HepG2 (cell line): ENCODE data around the gene RBSN. TPM values are rescaled to one million over a fixed set of nuclear protein-coding genes. Genes with fewer than 3 reads are reported as not detected.

ENCODE experiments used
- ADNP ChIP-seq: sonication (generic); formaldehyde crosslinking; IDR thresholded peaks from 2 replicates; pipeline ENCODE4 v1.4.0; 2020; ENCODE audit warnings: missing genetic modification reagents
- BHLHE40 ChIP-seq: IDR thresholded peaks from 2 replicates; pipeline ENCODE4 v1.6.1; 2011; ENCODE audit warnings: low read length, improper control_type of control experiment
- CBX5 ChIP-seq: sonication (generic); formaldehyde crosslinking; IDR thresholded peaks from 2 replicates; pipeline ENCODE4 v1.4.0; 2020; ENCODE audit warnings: missing genetic modification reagents, borderline replicate concordance
- CC2D1A ChIP-seq: sonication (generic); formaldehyde crosslinking; IDR thresholded peaks from 2 replicates; pipeline ENCODE4 v1.8.1; 2023; ENCODE audit warnings: mild to moderate bottlenecking, missing genetic modification reagents
- FOXO1 ChIP-seq: sonication (generic); formaldehyde crosslinking; IDR thresholded peaks from 2 replicates; pipeline ENCODE4 v1.4.0; 2020; ENCODE audit warnings: missing genetic modification reagents
- GATAD1 ChIP-seq: IDR thresholded peaks from 2 replicates; pipeline ENCODE4 v1.6.1; 2016; ENCODE audit warnings: missing genetic modification reagents, missing compliant biosample characterization
- HMGXB4 ChIP-seq, 2 experiments: sonication (generic) in 1 of 2; formaldehyde crosslinking in 1 of 2; IDR thresholded peaks; 2 replicates each; pipeline versions ENCODE4 v1.4.0 to v1.6.1; 2018 to 2020; ENCODE audit warnings: missing genetic modification reagents in 2 of 2, borderline replicate concordance in 1 of 2, low read depth in 1 of 2, mild to moderate bottlenecking in 1 of 2, missing biosample characterization in 1 of 2
- KLF12 ChIP-seq: sonication (generic); formaldehyde crosslinking; IDR thresholded peaks from 2 replicates; pipeline ENCODE4 v1.4.0; 2020; ENCODE audit warnings: missing genetic modification reagents, borderline replicate concordance
- KMT2B ChIP-seq: IDR thresholded peaks from 2 replicates; pipeline ENCODE4 v1.6.1; 2016; ENCODE audit warnings: missing genetic modification reagents, missing compliant biosample characterization
- LRRFIP1 ChIP-seq: sonication (generic); formaldehyde crosslinking; conservative IDR thresholded peaks from 2 replicates; pipeline ENCODE4 v1.4.0; 2020; ENCODE audit warnings: missing genetic modification reagents
- NFKBIZ ChIP-seq: IDR thresholded peaks from 2 replicates; pipeline ENCODE4 v1.6.1; 2018; ENCODE audit warnings: missing genetic modification reagents, missing compliant biosample characterization
- PHF20 ChIP-seq: sonication (generic); formaldehyde crosslinking; IDR thresholded peaks from 2 replicates; pipeline ENCODE4 v1.5.0; 2020; ENCODE audit warnings: mild to moderate bottlenecking, missing genetic modification reagents
- PTBP1 ChIP-seq: fragments of 200-400 bp; formaldehyde crosslinking; IDR thresholded peaks from 2 replicates; pipeline ENCODE4 v1.6.1; 2018; ENCODE audit warnings: low read length, low read depth; ENCODE audit not compliant: poor library complexity, severe bottlenecking
- RFXAP ChIP-seq: sonication (generic); formaldehyde crosslinking; IDR thresholded peaks from 2 replicates; pipeline ENCODE4 v1.4.0; 2020; ENCODE audit warnings: missing genetic modification reagents, borderline replicate concordance
- SETDB1 ChIP-seq: sonication (generic); formaldehyde crosslinking; IDR thresholded peaks from 2 replicates; pipeline ENCODE4 v1.5.1; 2020; ENCODE audit warnings: missing genetic modification reagents, mild to moderate bottlenecking, borderline replicate concordance
- SP4 ChIP-seq: sonication (generic); formaldehyde crosslinking; IDR thresholded peaks from 2 replicates; pipeline ENCODE4 v1.8.1; 2023; ENCODE audit warnings: mild to moderate bottlenecking, missing genetic modification reagents
- TBP ChIP-seq: sonication (generic); formaldehyde crosslinking; IDR thresholded peaks from 2 replicates; pipeline ENCODE4 v1.5.0; 2020; ENCODE audit warnings: missing genetic modification reagents
- TCF7L2 ChIP-seq: IDR thresholded peaks from 2 replicates; pipeline ENCODE4 v1.6.1; 2011; ENCODE audit warnings: mild to moderate bottlenecking, low read depth, low read length, moderate library complexity
- YEATS4 ChIP-seq: sonication (generic); formaldehyde crosslinking; IDR thresholded peaks from 2 replicates; pipeline ENCODE4 v1.4.0; 2020; ENCODE audit warnings: missing genetic modification reagents, borderline replicate concordance
- ZBTB38 ChIP-seq: sonication (generic); formaldehyde crosslinking; IDR thresholded peaks from 2 replicates; pipeline ENCODE4 v1.5.1; 2020; ENCODE audit warnings: mild to moderate bottlenecking, missing genetic modification reagents
- ZFP36L2 ChIP-seq: sonication (generic); formaldehyde crosslinking; IDR thresholded peaks from 2 replicates; pipeline ENCODE4 v1.4.0; 2020; ENCODE audit warnings: missing genetic modification reagents
- ZFP90 ChIP-seq: sonication (generic); formaldehyde crosslinking; IDR thresholded peaks from 2 replicates; pipeline ENCODE4 v1.8.0; 2022; ENCODE audit warnings: missing genetic modification reagents, mild to moderate bottlenecking, inconsistent platforms, borderline replicate concordance
- ZFYVE20 ChIP-seq: sonication (generic); formaldehyde crosslinking; IDR thresholded peaks from 2 replicates; pipeline ENCODE4 v1.8.0; 2023; ENCODE audit warnings: low read depth, mild to moderate bottlenecking, moderate library complexity, missing genetic modification reagents, borderline replicate concordance
- ZNF143 ChIP-seq: sonication (generic); formaldehyde crosslinking; IDR thresholded peaks from 2 replicates; pipeline ENCODE4 v1.4.0; 2020; ENCODE audit warnings: missing genetic modification reagents
- ZNF205 ChIP-seq: IDR thresholded peaks from 2 replicates; pipeline ENCODE4 v1.6.1; 2018; ENCODE audit warnings: missing biosample characterization, missing genetic modification reagents
- ZNF460 ChIP-seq: sonication (generic); formaldehyde crosslinking; IDR thresholded peaks from 2 replicates; pipeline ENCODE4 v1.5.1; 2020; ENCODE audit warnings: missing genetic modification reagents, mild to moderate bottlenecking, borderline replicate concordance
- ZSCAN30 ChIP-seq: sonication (generic); formaldehyde crosslinking; IDR thresholded peaks from 2 replicates; pipeline ENCODE4 v1.5.0; 2020; ENCODE audit warnings: mild to moderate bottlenecking, missing genetic modification reagents
- polyA plus RNA-seq, 8 experiments: library from polyadenylated mRNA; depleted of rRNA in 3 of 8; stranded (reverse) in 7 of 8; unstranded in 1 of 8; fragments of >200 nt; fragmentation: Illumina TruSeq in 4 of 8; extraction: Trizol in 4 of 8; gene quantifications; 2 replicates each; pipeline versions ENCODE4 v1.2.1 to v1.2.3, GENCODE V29; 2011 to 2016; ENCODE audit warnings: low read depth in 4 of 8, missing spikeins in 1 of 8, mixed read lengths in 1 of 8; ENCODE audit not compliant: insufficient read depth in 1 of 8
- total RNA-seq, 5 experiments: library from RNA; depleted of rRNA; stranded (reverse); fragments of >200 nt; fragmentation: Illumina TruSeq; extraction: Trizol; gene quantifications; 2 replicates each; pipeline ENCODE4 v1.2.3, GENCODE V29; 2016; ENCODE audit warnings: low read depth in 1 of 5
- TF ChIP-seq, protein P1 (sequence below): sonication (generic); formaldehyde crosslinking; IDR thresholded peaks from 2 replicates; pipeline ENCODE4 v1.8.0; 2022; ENCODE audit warnings: mild to moderate bottlenecking, missing genetic modification reagents, moderate library complexity
- TF ChIP-seq, protein P2 (sequence below): sonication (generic); formaldehyde crosslinking; IDR thresholded peaks from 2 replicates; pipeline ENCODE4 v1.5.0; 2020; ENCODE audit warnings: missing genetic modification reagents, mild to moderate bottlenecking, borderline replicate concordance

RBSN gene
- total and polyA plus RNA-seq, 2 of the 13 experiments (the other 11 are each of a cell fraction or from before 2014, with no cell fraction given): 7.9 to 11.8 TPM

- TF ChIP-seq PHF20 (no peak), SP4 (CRISPR knock-in tag) (no peak), KLF12 (CRISPR knock-in tag) (no peak), YEATS4 (CRISPR knock-in tag) (no peak), ZNF205 (CRISPR knock-in tag) (no peak), ZBTB38 (no peak), LRRFIP1 (CRISPR knock-in tag) (no peak), ADNP (CRISPR knock-in tag) (no peak), TCF7L2 (no peak), BHLHE40 (no peak), SETDB1 (CRISPR knock-in tag) (no peak), ZNF143 (CRISPR knock-in tag) (no peak), ZFYVE20 (no peak), ZFP36L2 (CRISPR knock-in tag) (no peak), PTBP1 (no peak), CC2D1A (CRISPR knock-in tag) (no peak), ZFP90 (no peak), KMT2B (CRISPR knock-in tag) (no peak), CBX5 (CRISPR knock-in tag) (peak; percentile 61; the same call in 1 of the 2 replicates), TBP (no peak), HMGXB4 (CRISPR knock-in tag; IDR thresholded peaks at IDR 0.05; ENCODE audit: borderline replicate concordance in 1 of 2, low read depth in 1 of 2) (0 out of 4 replicates have a peak, but pooled peaks of 1 of the 2 experiments have one; percentile 30), NFKBIZ (no peak), ZSCAN30 (no peak), ZNF460 (CRISPR knock-in tag) (no peak), FOXO1 (CRISPR knock-in tag) (no peak), GATAD1 (CRISPR knock-in tag) (no peak), RFXAP (CRISPR knock-in tag) (no peak)
- TF ChIP-seq, protein P1, sequence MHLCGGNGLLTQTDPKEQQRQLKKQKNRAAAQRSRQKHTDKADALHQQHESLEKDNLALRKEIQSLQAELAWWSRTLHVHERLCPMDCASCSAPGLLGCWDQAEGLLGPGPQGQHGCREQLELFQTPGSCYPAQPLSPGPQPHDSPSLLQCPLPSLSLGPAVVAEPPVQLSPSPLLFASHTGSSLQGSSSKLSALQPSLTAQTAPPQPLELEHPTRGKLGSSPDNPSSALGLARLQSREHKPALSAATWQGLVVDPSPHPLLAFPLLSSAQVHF (CRISPR knock-in tag): no peak
- TF ChIP-seq, protein P2, sequence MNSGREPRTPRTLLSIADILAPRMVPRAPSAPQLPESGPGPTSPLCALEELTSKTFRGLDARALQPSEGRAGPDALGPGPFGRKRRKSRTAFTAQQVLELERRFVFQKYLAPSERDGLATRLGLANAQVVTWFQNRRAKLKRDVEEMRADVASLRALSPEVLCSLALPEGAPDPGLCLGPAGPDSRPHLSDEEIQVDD (CRISPR knock-in tag): no peak
These were observed 49.7 kb upstream of the RBSN start (continued) for GRCh38 chr3:15148614-15149013.
